Kidney epithelial cell (primary cell): ENCODE data around the gene DSCAML1. TPM values are rescaled to one million over a fixed set of nuclear protein-coding genes. Genes with fewer than 3 reads are reported as not detected.

Source experiments
- DNase-seq: peaks from one replicate; pipeline ENCODE4 v3.0.0-alpha.2; 2010; ENCODE audit warnings: low read depth
- H3K27me3 ChIP-seq: 2 replicates; pipeline ENCODE4 v1.6.0; 2011; ENCODE audit warnings: low read length; ENCODE audit not compliant: control insufficient read depth, insufficient read depth
- H3K36me3 ChIP-seq: 2 replicates; pipeline ENCODE4 v1.5.1; 2011; ENCODE audit warnings: low read length; ENCODE audit not compliant: control insufficient read depth, insufficient read depth
- H3K4me3 ChIP-seq: 2 replicates; pipeline ENCODE4 v1.5.1; 2011; ENCODE audit warnings: low read depth, mild to moderate bottlenecking, control low read depth, low read length
- CTCF ChIP-seq: IDR thresholded peaks from 2 replicates; pipeline ENCODE4 v1.5.1; 2011; ENCODE audit warnings: mild to moderate bottlenecking, moderate library complexity, low read length, control low read depth, inconsistent platforms; ENCODE audit not compliant: insufficient read depth, poor library complexity, severe bottlenecking
- total RNA-seq: library from RNA; depleted of rRNA; stranded (reverse); fragments of >200 nt; gene quantifications from 2 replicates; pipeline ENCODE4 v1.2.3, GENCODE V29; 2015

DSCAML1 gene
- total RNA-seq, 1 donor from 2014 or later = 3.1 TPM

DNA sequence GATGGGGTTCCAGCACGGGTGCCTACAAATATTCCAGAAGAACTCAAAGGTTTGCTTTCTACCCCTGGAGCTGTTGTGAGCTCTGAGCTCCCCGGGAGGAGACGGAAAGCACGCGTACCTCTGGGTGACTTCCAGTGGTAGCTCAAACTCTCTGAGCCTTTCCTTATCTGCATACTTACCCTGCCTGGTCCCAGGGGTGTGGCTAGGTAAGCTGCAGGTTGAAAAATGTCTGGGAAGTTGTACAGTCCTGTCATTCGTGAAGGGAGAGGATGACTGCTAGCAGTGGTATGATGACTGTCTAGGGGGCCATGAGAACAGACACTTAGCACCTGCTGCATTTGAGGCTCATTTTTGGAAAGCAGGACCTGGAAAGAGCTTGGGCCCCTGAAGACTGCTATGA, 111.5 kb downstream of the DSCAML1 start:
- no peak for TF ChIP-seq CTCF
- DNase-seq = no peak

GRCh38 chr11:117684731-117685130, 112.3 kb downstream of the DSCAML1 start:
- TF ChIP-seq CTCF = no peak
- peaks cover 12% of the 10 kb centered on the region for H3K27me3 ChIP-seq

More for the DNA sequence above, 111.5 kb downstream of the DSCAML1 start:
- Histone ChIP-seq H3K4me3 (no peak overlapping the region), H3K36me3 (no peaks in the 10 kb centered on the region), H3K27me3 (peaks cover 12% of the 10 kb centered on the region)

DNA sequence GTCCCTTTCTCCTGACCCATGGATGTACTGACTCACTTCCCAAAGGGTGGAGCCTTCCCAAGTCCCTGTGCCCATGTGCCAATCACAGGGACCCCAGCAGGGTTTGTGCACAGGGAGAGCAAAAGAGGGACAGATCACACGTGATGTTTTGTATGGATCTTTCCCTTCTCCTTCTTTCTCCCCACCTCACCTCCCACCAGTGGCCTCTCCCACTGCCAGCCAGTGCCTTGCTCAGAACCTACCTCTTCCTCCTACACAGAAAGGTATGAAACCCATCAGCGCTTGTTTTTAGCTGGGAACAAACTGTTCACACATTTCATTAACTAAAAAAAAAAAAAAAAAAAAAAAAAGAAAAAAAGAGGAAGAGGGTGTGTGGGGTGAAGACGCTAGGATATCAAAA, 112.9 kb downstream of the DSCAML1 start:
- H3K27me3 ChIP-seq = peaks cover 12% of the 10 kb centered on the region
- TF ChIP-seq CTCF = no peak
- no peak overlapping the region for H3K4me3 ChIP-seq
- no peaks in the 10 kb centered on the region for H3K36me3 ChIP-seq
- no peak for DNase-seq

More at GRCh38 chr11:117684731-117685130, 112.3 kb downstream of the DSCAML1 start:
- no peak for DNase-seq
- Histone ChIP-seq H3K4me3 (no peak overlapping the region), H3K36me3 (no peaks in the 10 kb centered on the region)

DNA sequence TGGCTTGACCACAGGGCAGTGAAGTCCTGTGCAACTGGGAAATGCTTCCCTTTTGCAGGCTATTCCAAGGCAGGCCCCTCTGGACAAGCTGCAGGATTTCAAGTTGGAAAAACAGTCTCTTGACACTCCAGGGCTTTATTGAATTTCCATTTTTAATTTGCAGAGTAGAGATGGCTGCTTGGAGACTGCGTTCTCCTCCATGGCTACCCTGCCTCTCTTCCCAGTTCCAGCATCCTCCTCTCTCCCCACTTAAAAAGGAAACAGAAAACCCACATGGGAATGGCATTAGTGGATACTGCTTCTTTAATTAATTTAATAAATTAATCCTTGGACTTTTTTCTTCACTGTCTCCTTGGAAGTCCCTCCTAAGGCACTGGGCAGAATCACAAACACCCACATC, 115.6 kb downstream of the DSCAML1 start:
- Histone ChIP-seq H3K36me3 (no peaks in the 10 kb centered on the region), H3K27me3 (peaks cover 16% of the 10 kb centered on the region), H3K4me3 (no peak overlapping the region)
- no peak for DNase-seq
- no peak for TF ChIP-seq CTCF

DNA sequence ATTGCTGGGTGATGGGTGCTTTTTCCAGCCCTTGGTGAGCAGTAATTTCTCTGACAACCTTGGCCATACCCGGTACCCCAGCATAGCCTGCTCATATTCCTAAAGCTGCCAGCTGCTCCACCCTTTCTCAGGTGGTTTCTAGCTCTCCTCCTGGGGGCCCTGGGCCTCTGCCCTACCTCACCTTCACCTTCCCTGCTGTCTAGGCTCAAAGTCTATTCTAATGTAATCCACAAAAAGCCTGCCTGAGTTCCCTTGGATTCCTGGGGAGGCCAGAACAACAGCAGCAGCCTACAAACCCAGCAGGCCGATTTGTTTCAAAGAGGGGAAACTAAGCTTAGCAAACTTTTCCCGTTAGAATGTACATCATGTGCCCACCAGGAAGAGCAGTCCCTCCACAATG, 117.6 kb downstream of the DSCAML1 start:
- H3K4me3 ChIP-seq = no peak overlapping the region
- no peaks in the 10 kb centered on the region for H3K36me3 ChIP-seq
- no peak for DNase-seq
- peaks cover 19% of the 10 kb centered on the region for H3K27me3 ChIP-seq
- no peak for TF ChIP-seq CTCF

GRCh38 chr11:117678658-117679406, 118.2 kb downstream of the DSCAML1 start:
- TF ChIP-seq CTCF = no peak
- H3K27me3 ChIP-seq = peaks cover 22% of the 10 kb centered on the region
- H3K4me3 ChIP-seq = no peak overlapping the region
- H3K36me3 ChIP-seq = no peaks in the 10 kb centered on the region
- no peak for DNase-seq
